Lung (tissue), 12 donors: ENCODE data around the gene CYP39A1. TPM values are rescaled to one million over a fixed set of nuclear protein-coding genes. Genes with fewer than 3 reads are reported as not detected.

Experiments
- ATAC-seq: fragments of 200-7000 bp; cut with Tn5 transposase; one replicate; pipeline ENCODE4 v1.9.1; 2020; ENCODE audit warnings: moderate number of reproducible peaks; ENCODE audit not compliant: insufficient read depth, low FRiP score
- DNase-seq, 3 donors: peaks; one replicate each; pipeline ENCODE4 v3.0.0-alpha.2; 2013 to 2017
- H3K27ac ChIP-seq, 2 donors: one replicate each; pipeline ENCODE4 v1.5.1; 2013; ENCODE audit warnings: mild to moderate bottlenecking in 2 of 2, moderate library complexity in 2 of 2, control low read depth in 1 of 2, inconsistent platforms in 1 of 2, low read depth in 1 of 2, low read length in 1 of 2
- H3K27me3 ChIP-seq, 3 donors: one replicate each; pipeline ENCODE4 v1.5.1; 2013; ENCODE audit warnings: low read length in 2 of 3; ENCODE audit not compliant: control insufficient read depth in 3 of 3, insufficient read depth in 3 of 3
- H3K36me3 ChIP-seq, 4 donors: one replicate each; pipeline ENCODE4 v1.5.1; 2013; ENCODE audit warnings: low read length in 4 of 4, mild to moderate bottlenecking in 1 of 4, moderate library complexity in 1 of 4; ENCODE audit not compliant: control insufficient read depth in 4 of 4, insufficient read depth in 4 of 4
- H3K4me1 ChIP-seq, 5 donors: one replicate each; pipeline ENCODE4 v1.5.1; 2013; ENCODE audit warnings: low read length in 5 of 5, mild to moderate bottlenecking in 2 of 5, moderate library complexity in 1 of 5; ENCODE audit not compliant: control insufficient read depth in 5 of 5, insufficient read depth in 5 of 5
- H3K4me3 ChIP-seq: one replicate; pipeline ENCODE4 v1.5.1; 2013; ENCODE audit warnings: mild to moderate bottlenecking, control low read depth, moderate library complexity
- H3K9ac ChIP-seq, 2 donors: one replicate each; pipeline ENCODE4 v1.5.1; 2013; ENCODE audit warnings: low read length in 2 of 2, control low read depth in 1 of 2; ENCODE audit not compliant: insufficient read depth in 1 of 2
- H3K9me3 ChIP-seq, 4 donors: one replicate each; pipeline ENCODE4 v1.5.1; 2013; ENCODE audit warnings: low read length in 3 of 4, mild to moderate bottlenecking in 1 of 4, moderate library complexity in 1 of 4; ENCODE audit not compliant: control insufficient read depth in 4 of 4, insufficient read depth in 3 of 4
- WGBS, 2 donors: extraction: QIAGEN DNeasy Blood & Tissue Kit; methylation state at CpG; one replicate each; pipeline ENCODE4 v1.1.7; 2013; 5-methylcytosine and 5-hydroxymethylcytosine counted together
- polyA plus RNA-seq, 2 donors: library from polyadenylated mRNA; stranded (reverse); fragments of 200-250 nt; gene quantifications; one replicate each; pipeline ENCODE4 v1.2.1, GENCODE V29; 2013
- total RNA-seq, 2 donors: library from RNA; depleted of rRNA in 1 of 2; stranded (reverse); fragments of >200 nt in 1 of 2; gene quantifications; one replicate each; pipeline ENCODE4 v1.2.1, GENCODE V29; 2014 to 2021
- TF ChIP-seq, protein P1 (sequence below): IDR thresholded peaks from 2 replicates; pipeline ENCODE4 v1.5.1; 2012; ENCODE audit warnings: mild to moderate bottlenecking; ENCODE audit errors: control extremely low read depth, extremely low read depth
- donor health status: control.
- donor health status: control.
- donor health status: Bipolar disorder and iron deficiency.
- donor health status: healthy.
- donor health status: DM: yes; HTN: yes; CAD: no.

The CYP39A1 gene
- total and polyA plus RNA-seq, 4 donors = 2.2 to 14.4 (median 5.0) TPM

DNA sequence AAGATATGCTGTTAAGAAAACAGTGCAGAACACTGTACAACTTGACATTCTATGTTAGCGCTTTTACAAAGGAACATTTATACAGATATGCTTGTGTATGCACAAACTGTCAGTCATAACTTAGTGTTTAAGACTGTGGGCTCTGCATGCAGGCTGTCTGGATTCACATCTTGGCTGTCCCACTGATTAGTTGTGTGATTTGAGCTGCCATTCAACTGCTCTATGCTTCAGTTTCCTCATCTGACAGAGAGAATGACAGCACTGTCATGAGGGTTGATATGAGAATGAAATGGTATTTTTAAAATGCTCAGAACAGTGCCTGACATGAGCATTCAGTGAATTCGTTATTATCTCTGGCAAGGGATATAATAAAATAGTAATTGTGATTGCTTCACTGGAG is 8.9 kb upstream of the CYP39A1 start:
- WGBS, 2 donors = 89 to 97% methylated on average over 2 of the region's 2 CpGs

DNA sequence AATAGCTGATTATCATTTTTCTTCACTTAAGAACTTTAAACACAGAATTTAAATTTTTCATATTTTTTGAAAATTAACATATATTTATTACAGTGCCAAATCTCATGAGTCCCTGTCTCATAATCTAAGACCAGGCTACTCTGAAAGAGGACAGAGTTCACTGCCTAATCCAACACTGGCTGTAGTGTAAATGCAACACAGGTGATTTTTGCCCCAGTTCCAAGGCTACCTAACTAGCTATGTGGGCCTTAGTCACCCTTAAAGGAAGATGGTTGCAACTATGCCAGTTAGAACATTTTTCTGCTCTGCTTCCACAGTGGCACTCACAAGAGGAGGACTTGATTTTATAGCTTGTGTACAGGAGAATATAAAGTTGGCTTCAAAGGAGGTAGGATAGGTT is 5.0 kb upstream of the CYP39A1 start:
- H3K36me3 ChIP-seq = peaks cover 0 to 4% (median 0%) of the 10 kb centered on the region in 4 donors
- H3K27ac ChIP-seq = no peak overlapping the region
- no peak overlapping the region for H3K4me3 ChIP-seq
- no peaks in the 10 kb centered on the region for H3K9me3 ChIP-seq
- peaks cover 0 to 12% (median 0%) of the 10 kb centered on the region in 5 donors for H3K4me1 ChIP-seq
- DNase-seq (no peak), ATAC-seq (no peak)
- H3K9ac ChIP-seq = no peak overlapping the region
- no peaks in the 10 kb centered on the region for H3K27me3 ChIP-seq
- TF ChIP-seq, protein P1, sequence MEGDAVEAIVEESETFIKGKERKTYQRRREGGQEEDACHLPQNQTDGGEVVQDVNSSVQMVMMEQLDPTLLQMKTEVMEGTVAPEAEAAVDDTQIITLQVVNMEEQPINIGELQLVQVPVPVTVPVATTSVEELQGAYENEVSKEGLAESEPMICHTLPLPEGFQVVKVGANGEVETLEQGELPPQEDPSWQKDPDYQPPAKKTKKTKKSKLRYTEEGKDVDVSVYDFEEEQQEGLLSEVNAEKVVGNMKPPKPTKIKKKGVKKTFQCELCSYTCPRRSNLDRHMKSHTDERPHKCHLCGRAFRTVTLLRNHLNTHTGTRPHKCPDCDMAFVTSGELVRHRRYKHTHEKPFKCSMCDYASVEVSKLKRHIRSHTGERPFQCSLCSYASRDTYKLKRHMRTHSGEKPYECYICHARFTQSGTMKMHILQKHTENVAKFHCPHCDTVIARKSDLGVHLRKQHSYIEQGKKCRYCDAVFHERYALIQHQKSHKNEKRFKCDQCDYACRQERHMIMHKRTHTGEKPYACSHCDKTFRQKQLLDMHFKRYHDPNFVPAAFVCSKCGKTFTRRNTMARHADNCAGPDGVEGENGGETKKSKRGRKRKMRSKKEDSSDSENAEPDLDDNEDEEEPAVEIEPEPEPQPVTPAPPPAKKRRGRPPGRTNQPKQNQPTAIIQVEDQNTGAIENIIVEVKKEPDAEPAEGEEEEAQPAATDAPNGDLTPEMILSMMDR = no peak

More for the DNA sequence above, 8.9 kb upstream of the CYP39A1 start:
- H3K27ac ChIP-seq = no peak overlapping the region
- ATAC-seq (no peak), DNase-seq (no peak)
- no peaks in the 10 kb centered on the region for H3K9me3 ChIP-seq
- no peak overlapping the region for H3K9ac ChIP-seq
- peaks cover 0 to 9% (median 5%) of the 10 kb centered on the region in 4 donors for H3K36me3 ChIP-seq
- no peaks in the 10 kb centered on the region for H3K27me3 ChIP-seq
- no peak overlapping the region for H3K4me3 ChIP-seq
- H3K4me1 ChIP-seq = no peaks in the 10 kb centered on the region
- TF ChIP-seq, protein P1 = no peak

DNA sequence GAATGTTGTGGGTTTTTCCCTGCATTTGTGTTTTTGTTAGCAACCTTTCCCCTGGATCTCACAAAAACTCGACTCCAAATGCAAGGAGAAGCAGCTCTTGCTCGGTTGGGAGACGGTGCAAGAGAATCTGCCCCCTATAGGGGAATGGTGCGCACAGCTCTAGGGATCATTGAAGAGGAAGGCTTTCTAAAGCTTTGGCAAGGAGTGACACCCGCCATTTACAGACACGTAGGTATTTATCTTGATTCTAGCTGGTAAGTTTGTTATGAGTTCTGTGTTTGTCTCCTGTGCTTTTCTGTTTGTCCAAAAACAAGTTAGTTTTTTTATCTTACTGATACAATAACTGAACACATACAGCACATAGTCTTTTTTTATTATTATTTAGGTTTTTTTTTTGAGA is 3.2 kb upstream of the CYP39A1 start:
- DNase-seq (peak in 1 of 3 donors; percentile 26), ATAC-seq (no peak)
- Histone ChIP-seq H3K4me3 (no peak overlapping the region), H3K4me1 (peaks cover 0 to 16% (median 0%) of the 10 kb centered on the region in 5 donors), H3K27ac (no peak overlapping the region), H3K27me3 (no peaks in the 10 kb centered on the region), H3K9me3 (no peaks in the 10 kb centered on the region), H3K9ac (no peak overlapping the region), H3K36me3 (no peaks in the 10 kb centered on the region)
- TF ChIP-seq, protein P1 = no peak
- 82 to 85% methylated on average over 6 of the region's 6 CpGs for WGBS, 2 donors
